ENCODE data around the gene GDA.
"Not testable (repeated sequence)": the region's sequence is repeated elsewhere in the genome, so short reads cannot be mapped to it uniquely, and the experiment has no call there.

Gene GDA

DNA sequence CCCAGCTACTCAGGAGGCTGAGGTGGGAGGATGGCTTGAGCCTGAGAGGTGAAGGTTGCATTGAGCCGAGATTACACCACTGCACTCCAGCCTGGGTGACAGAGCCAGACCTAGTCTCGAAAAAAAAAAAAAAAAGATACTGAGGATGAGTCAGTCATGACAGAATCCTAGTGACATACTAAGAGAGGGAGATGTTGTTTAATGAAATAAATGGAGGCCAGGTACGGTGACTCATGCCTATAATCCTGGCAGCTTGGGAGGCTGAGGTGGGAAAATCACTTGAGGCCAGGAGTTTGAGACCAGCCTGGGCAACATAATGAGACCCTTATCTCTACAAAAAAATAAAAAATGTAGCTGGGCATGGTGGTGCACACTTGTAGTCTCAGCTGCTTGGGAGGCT, 108.6 kb downstream of the GDA start:
- Histone ChIP-seq H3K4me1 (no peaks in the 10 kb centered on the region), H3K36me3 (no peaks in the 10 kb centered on the region), H3K27ac (no peak overlapping the region), H3K27me3 (peaks cover 0 to 17% of the 10 kb centered on the region in 2 donors), H3K4me3 (no peak overlapping the region), H3K9me3 (no peaks in the 10 kb centered on the region)
- no peak for DNase-seq
- intact Hi-C loops (cut with DNase I; ENCODE audit: low total_unique reads) = no loop called here
- TF ChIP-seq, protein P1, sequence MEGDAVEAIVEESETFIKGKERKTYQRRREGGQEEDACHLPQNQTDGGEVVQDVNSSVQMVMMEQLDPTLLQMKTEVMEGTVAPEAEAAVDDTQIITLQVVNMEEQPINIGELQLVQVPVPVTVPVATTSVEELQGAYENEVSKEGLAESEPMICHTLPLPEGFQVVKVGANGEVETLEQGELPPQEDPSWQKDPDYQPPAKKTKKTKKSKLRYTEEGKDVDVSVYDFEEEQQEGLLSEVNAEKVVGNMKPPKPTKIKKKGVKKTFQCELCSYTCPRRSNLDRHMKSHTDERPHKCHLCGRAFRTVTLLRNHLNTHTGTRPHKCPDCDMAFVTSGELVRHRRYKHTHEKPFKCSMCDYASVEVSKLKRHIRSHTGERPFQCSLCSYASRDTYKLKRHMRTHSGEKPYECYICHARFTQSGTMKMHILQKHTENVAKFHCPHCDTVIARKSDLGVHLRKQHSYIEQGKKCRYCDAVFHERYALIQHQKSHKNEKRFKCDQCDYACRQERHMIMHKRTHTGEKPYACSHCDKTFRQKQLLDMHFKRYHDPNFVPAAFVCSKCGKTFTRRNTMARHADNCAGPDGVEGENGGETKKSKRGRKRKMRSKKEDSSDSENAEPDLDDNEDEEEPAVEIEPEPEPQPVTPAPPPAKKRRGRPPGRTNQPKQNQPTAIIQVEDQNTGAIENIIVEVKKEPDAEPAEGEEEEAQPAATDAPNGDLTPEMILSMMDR (IDR thresholded peaks at IDR 0.05) = no peak

DNA sequence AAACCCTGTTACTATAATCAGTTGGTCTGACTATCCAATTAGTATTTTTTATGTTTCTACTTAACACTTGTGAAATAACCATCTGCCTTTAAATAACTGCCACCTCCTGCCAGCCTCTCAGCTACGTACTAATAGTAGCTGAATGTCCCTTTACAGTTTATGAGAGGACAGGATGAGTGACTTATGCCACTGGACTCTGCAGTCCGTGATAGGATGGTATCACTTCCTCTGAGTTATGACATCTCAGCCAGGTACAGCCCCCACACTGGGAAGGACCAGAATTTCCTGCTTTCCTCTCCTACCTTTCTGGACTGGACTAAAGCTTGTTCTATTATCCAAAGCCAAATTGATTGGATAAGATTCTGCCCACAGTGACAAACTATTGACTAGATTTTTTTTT, 112.8 kb downstream of the GDA start:
- Histone ChIP-seq H3K36me3 (no peaks in the 10 kb centered on the region), H3K27me3 (peaks cover 0 to 12% of the 10 kb centered on the region in 2 donors), H3K4me1 (no peaks in the 10 kb centered on the region), H3K4me3 (no peak overlapping the region), H3K27ac (no peak overlapping the region), H3K9me3 (no peaks in the 10 kb centered on the region)
- intact Hi-C loops (cut with DNase I; ENCODE audit: low total_unique reads) = no loop called here
- no peak for DNase-seq
- TF ChIP-seq, protein P1 (IDR thresholded peaks at IDR 0.05) = no peak

DNA sequence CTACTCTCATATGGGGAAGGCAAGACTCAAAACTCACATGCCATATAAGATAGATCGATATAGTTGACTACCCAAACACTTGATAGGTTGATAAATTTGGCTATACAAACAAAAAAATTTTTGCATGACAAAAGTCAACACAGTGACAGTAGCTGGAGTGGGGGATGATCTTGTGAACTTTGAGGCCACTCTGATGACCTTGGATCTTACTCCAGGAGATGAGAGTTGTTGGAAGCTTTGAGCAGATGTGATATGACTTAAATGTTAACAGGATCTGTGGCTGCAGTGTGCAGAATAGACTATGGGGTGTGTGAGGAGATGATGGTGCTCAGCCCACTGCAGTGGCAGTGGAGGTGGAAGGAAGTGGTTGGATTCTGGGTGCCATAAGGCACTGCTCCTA, 114.3 kb downstream of the GDA start:
- Histone ChIP-seq H3K4me3 (no peak overlapping the region), H3K36me3 (no peaks in the 10 kb centered on the region), H3K4me1 (no peaks in the 10 kb centered on the region), H3K9me3 (no peaks in the 10 kb centered on the region), H3K27ac (no peak overlapping the region), H3K27me3 (peaks cover 0 to 7% of the 10 kb centered on the region in 2 donors)
- intact Hi-C loops (cut with DNase I; ENCODE audit: low total_unique reads) = no loop called here
- no peak for DNase-seq
- TF ChIP-seq, protein P1 (IDR thresholded peaks at IDR 0.05) = no peak

DNA sequence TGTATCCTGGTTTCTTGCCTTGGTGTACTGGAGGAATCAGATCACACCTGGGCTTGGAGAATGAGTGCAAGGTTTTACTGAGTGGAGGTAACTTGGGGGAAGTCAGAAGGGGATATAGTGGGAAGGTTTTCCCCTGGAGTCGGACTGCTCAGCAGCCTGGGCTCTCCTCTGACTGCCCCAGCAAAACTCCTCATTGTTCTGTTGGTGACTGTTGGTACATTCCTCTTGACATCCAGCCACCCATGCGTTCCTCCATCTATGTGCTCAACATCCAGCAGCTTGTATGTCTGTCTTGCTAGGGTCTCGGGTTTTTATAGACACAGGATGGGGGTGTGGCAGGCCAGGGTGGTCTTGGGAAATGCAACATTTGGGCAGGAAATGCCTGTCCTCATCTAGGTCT, 119.7 kb downstream of the GDA start:
- Histone ChIP-seq H3K27ac (no peak overlapping the region), H3K36me3 (no peaks in the 10 kb centered on the region)

DNA sequence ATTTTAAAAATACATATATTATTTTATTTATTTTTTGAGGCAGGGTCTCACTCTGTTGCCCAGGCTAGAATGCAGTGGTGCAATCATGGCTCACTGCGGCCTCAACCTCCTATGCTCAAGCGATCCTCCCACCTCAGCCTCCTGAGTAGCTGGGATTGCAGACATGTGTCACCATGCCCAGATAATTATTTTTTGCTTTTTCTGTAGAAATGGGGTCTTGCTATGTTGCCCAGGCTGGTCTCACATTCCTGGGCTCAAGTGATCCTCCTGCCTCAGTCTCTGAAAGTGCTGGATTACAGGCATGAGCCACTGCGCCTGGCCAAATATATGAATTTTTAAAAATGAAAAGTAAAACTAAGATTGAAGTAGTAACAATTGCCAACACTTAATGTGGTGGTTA, 121.1 kb downstream of the GDA start:
- intact Hi-C loops (cut with DNase I; ENCODE audit: low total_unique reads) = loop anchor here (2.0 kb wide), 1 partner anchor 234 kb away; no protein-coding TSS in a partner anchor
- not testable (repeated sequence) for DNase-seq, H3K4me3 ChIP-seq

More for the DNA sequence above, 119.7 kb downstream of the GDA start:
- TF ChIP-seq, protein P1 (IDR thresholded peaks at IDR 0.05) = no peak
- intact Hi-C loops (cut with DNase I; ENCODE audit: low total_unique reads) = no loop called here
- Histone ChIP-seq H3K27me3 (no peaks in the 10 kb centered on the region), H3K9me3 (no peaks in the 10 kb centered on the region), H3K4me3 (no peak overlapping the region), H3K4me1 (no peaks in the 10 kb centered on the region)
- no peak for DNase-seq

DNA sequence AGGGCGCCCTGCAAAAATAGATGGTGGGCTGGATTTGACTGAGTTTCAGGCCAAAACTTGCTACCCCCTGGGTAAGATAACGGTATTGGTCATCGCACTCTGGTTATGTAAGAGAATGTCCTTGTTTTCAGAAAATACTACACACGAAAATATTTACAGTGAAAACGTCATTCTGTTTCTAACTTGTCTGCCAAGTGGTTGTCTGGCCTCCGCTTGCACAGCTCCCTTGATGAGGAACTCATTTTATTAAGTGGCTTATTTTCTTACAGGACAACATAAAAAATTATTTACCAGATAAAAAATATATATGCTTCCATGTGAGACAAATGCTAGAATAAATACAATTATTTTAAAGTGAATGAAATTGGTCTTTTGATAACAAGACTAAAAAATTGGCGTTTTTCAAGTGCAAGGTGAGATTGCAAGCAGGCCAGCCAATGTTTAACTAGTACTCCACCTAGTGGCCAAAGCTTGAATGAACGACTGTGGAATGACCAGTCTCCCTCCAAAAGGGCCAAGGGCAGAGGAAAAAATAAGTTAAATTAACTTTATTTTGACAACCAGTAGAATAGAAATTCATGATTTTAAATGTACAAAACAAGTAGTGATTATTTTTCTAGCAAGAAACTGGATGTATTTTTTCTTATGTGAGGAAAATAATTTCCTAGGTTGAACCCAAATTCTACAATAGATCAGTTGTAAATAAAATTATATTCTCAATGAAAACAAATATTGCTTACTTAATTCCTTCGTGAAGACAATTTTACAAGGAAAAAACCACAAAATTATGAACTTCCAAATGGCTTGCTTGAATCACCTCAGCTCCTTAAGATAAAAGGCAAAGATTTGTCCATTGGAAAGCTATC, 122.6 kb downstream of the GDA start:
- TF ChIP-seq, protein P1 (IDR thresholded peaks at IDR 0.05) = peak; percentile 74 to 81
- DNase-seq = peak in 1 of 2 donors; percentile 37

More for the DNA sequence above, 121.1 kb downstream of the GDA start:
- not testable (repeated sequence) for H3K36me3 ChIP-seq, H3K4me1 ChIP-seq, H3K27me3 ChIP-seq, H3K9me3 ChIP-seq, H3K27ac ChIP-seq

More for the DNA sequence above, 122.6 kb downstream of the GDA start:
- Histone ChIP-seq H3K36me3 (no peaks in the 10 kb centered on the region), H3K9me3 (no peaks in the 10 kb centered on the region), H3K4me3 (no peak overlapping the region), H3K4me1 (no peaks in the 10 kb centered on the region), H3K27ac (no peak overlapping the region), H3K27me3 (no peaks in the 10 kb centered on the region)
- intact Hi-C loops (cut with DNase I; ENCODE audit: low total_unique reads) = loop anchor here (2.0 kb wide), 1 partner anchor 235 kb away; no protein-coding TSS in a partner anchor
